ENCODE measurements around the gene NDUFA13. TPM values are rescaled to one million over a fixed set of nuclear protein-coding genes. Genes with fewer than 3 reads are reported as not detected.

The NDUFA13 gene
- polyA plus RNA-seq, 3 donors, result 169 to 404 (median 248) TPM

DNA sequence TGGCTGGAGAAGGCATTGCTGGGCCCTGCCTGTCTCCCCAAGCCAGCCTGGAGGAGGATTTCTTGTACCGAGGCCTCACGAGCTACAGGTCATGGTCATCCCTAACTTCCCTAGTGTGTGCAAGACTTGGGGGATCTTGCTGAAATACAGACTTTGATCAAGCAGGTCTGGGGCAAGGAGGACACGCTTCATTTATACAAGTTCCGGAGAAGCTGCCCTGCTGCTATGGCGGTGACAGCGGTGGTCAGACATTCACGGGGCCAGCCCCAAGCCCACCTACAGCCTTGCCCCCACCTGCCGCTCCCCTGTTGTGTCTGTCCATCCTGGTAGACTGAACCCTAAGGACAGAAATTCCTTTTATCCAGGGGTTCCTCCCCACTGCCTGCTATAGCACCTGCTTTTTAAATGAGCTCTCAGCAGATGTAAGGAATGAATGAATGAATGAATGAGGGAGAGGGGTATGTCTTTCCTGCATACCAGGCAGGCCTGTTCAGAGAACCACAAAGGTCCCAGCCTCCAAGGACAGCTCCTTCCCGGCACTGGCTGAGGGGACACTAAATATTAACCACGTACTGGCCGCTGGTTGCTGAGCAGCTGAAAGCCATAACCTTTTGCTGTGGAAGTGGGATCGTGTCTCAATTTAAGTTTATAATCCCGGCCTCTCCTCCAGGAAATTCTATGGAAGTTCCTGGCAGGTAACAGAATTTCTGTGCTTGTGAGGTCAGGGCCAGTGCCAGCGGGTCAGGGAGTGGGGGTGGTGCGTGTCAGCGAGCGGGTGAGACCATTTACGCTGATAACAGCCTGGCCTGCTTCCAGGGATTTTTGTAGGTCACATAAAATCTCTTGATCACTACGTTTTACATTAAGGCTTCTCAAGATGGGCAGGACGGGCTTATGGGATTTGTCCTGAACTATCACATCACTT lies 27.8 kb upstream of the NDUFA13 start:
- H3K27ac ChIP-seq (ENCODE audit: low read depth, low read length), result no peak overlapping the region
- 39 to 56% (median 53%) methylated on average over 20 of the region's 20 CpGs for WGBS, 3 donors

DNA sequence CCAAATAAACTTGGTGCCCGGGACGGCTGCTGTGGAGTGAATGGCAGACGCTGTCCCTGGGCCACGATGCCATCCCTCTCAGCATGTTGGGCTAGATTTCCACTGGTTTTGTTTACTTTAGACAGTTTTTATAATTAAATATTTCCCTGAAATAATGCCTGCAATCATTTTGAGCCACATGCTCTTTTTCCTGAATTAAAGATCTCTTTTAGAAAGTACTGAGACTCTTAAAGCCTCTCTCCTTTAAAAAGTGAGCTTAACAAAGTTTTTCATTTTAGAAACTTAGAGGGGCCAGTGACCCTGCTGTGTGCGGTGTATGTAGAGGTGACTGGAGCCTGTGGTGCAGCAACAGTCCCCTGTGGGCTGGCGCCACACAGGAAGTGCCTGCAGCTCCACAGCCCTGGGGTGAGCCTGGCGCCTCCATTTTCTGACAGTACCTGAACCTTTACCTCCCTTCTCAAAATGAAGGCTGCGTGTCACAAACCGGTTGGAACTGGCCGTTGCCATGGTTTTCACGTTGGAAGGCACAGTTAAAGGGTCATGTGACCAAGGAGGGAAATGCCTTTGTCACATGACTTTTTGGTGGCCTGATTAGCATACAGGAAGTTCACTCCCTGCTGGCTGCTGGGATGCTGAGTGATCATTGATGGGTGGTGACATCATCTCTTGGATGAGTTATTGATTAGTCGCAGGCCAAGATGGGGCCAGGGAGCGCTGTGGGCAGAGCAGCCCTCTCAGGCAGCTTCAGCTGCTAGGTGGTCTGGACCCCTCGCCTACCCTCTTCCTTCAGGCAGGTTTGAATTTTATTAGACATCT lies 26.9 kb upstream of the NDUFA13 start:
- no peak overlapping the region for H3K27ac ChIP-seq (ENCODE audit: low read depth, low read length)
- 22 to 38% (median 23%) methylated on average over 14 of the region's 14 CpGs for WGBS, 3 donors

DNA sequence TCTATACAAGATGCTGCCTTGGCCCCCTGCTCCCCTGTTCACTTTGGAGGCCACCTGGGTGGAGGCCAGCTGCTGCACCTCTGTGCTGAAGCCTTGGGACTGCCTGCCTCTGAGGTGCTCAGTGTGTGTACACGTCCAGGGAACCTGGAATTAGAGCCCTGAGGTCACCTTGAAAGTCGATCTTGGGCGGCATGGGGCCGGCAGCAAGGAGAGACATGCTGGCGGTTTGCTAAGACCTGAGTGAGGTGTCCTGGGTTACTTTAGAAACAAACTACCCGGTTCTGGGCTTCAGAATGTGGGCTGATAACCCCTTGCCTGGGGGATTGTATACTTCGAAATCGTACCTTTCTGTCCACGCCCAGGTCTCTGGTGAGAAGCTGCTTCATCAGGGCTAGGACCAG lies 26.2 kb upstream of the NDUFA13 start:
- no peak overlapping the region for H3K27ac ChIP-seq (ENCODE audit: low read depth, low read length)
- whole genome bisulfite sequencing, 3 donors, result 44 to 72% (median 66%) methylated on average over 9 of the region's 9 CpGs

DNA sequence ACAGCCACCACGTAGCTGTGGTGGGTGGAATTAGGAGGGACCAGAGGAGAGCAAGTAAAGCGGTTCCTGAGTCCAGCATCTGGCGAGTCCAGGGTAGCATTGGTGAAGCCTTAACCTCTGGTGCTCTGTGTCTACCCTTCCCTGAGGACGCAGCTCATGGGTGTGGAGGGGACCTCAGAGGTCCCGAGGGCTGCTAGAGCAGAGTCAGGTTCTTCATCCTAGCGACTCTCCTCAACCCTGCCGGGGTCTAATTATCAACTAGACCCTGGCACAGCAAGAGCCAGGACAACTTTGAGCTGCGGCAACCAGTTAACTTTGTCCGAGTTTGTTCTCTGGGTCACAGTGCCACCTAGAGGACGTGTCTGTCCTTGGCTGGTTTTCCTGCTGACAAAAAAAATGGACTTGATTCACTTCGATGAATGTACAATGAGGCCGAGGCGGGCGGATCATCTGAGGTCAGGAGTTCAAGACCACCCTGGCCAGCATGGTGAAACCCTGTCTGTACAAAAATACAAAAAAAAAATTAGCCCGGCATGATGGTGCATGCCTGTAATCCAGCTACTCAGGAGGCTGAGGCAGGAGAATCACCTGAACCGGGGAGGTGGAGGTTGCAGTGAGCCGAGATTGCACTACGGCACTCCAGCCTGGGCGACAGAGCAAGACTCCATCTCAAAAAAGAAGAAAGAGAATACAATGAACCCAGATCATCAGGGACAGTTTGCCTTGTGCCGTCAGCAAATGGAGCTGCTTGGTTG lies 25.6 kb upstream of the NDUFA13 start:
- WGBS, 3 donors, result 24 to 31% (median 28%) methylated on average over 20 of the region's 20 CpGs
- H3K27ac ChIP-seq (ENCODE audit: low read depth, low read length), result no peak overlapping the region

DNA sequence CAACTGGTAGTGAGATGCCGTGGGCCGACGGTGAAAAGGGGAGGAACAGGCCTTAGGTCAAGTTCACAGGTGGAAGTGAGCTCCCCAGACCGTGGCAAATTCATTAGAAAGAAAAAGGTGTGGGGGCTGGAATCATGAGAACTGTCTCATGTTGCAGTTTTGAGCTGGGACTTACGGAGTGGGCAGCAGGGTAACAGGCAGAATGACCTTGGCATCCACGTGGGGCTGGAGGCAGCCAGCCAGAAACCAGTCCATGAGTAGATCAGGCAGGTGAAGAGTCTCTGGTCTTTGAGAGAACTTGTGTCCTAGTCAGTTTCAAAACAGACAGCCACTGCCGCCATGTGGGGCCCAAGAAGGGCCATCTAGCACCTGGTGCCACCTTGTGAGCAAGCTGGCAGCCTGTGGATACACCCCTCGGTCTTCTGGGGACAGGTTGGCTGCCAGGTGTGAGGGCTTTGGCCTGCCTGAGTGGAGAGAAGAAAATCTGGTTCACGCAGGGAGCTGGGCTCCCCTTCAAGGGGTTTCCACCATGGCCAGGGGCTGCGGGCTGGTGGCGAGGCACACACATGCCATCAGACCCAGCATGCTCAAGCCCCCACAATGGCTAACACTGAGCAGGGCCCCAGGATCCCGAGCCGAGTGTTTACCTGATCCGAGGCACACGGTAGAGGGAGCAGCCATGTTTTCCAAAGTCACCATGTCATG lies 24.6 kb upstream of the NDUFA13 start:
- no peak overlapping the region for H3K27ac ChIP-seq (ENCODE audit: low read depth, low read length)
- 67 to 89% (median 88%) methylated on average over 15 of the region's 15 CpGs for WGBS, 3 donors

DNA sequence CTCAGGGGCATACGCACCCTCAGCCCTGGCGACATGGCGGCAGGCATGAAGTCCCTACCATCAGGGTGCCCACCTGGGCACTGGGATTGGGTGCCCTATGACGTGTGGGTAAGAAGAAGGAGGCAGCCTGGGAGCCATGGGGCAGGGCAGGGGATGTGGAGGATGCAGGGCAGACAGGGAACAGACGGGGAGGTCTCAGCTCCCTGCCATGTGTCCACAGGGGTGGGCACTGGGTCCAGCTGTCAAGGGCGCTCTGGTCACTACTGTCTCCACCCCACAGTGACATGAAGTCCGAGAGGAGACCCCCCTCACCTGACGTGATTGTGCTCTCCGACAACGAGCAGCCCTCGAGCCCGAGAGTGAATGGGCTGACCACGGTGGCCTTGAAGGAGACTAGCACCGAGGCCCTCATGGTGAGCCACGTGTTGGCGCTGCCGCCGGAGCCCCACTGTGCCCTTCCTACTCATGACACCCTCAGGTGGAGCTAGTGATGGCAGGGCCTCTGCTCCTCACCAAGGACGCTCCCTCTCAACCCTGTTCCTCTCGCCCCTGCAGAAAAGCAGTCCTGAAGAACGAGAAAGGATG lies 23.9 kb upstream of the NDUFA13 start:
- 88 to 93% (median 89%) methylated on average over 21 of the region's 21 CpGs for WGBS, 3 donors
- no peak overlapping the region for H3K27ac ChIP-seq (ENCODE audit: low read depth, low read length)

DNA sequence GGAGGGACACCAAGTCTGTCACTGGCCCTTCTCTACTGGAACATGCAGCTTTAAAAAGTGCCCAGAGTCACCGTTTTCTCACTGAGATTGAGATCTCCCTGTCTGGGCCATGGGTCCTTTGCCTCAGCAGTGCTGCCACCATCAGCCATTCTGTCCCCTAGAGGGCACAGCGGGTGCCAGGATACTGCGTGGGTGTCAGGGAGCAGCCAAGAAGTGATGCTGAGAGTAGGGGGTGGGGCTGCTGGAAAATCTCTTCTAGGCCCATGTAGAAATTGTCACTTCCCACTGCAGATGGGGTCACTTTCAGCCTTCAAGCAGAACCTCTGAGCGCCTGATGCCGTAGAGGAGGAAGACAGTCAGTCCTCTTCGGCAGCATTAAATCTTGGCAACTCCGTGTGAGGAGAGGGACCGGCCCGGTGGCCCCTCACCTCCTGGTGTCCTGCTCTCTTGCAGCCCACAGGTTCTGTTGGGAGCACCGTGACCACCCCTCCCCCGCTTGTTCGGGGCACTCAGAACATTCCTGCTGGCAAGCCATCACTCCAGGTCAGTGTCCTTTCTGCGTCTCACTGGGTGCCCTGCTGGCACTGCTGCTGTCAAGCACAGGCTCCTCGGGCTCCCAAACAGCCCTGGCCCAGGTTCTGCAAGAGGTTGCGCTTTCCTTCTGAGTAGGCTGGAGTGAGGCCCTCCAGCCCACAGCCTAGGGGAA lies 22.0 kb upstream of the NDUFA13 start:
- 82 to 88% (median 88%) methylated on average over 15 of the region's 15 CpGs for WGBS, 3 donors
- no peak overlapping the region for H3K27ac ChIP-seq (ENCODE audit: low read depth, low read length)

DNA sequence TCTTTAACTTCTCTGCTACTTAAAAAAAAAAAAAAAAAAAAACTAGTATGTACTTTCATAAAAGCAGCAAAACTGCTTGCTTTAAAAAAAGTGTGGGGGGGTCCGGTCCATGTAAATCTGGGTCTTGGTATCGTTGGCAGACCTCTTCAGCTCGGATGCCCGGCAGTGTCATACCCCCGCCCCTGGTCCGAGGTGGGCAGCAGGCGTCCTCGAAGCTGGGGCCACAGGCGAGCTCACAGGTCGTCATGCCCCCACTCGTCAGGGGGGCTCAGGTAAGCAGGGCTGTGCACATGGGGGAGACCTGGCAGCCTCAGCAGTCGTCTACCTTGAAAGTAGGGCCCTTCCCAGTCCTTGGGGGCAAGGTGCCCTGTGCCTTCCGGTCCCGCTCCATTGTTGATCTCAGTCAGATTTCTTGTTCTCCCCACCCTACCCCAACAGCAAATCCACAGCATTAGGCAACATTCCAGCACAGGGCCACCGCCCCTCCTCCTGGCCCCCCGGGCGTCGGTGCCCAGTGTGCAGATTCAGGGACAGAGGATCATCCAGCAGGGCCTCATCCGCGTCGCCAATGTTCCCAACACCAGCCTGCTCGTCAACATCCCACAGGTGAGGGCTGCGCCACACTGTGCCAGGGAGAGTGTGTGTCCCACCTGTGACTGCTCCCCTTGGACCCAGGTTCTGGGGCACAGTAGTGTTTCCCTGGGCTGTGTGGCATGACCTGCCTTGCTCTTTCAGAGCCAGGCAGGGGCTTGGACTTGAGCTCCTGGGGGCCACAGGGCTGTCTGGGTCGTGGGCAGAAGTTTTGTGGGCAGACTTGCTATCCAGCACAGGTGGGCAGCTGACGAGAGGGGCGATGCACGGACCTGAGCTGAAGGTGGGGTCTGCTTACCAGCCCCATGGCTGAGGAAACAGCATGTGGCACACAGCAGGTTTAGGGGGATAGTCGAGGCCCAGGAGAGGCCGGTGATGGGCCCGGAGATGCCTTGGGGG lies 20.1 kb upstream of the NDUFA13 start:
- WGBS, 3 donors, result 92 to 94% (median 94%) methylated on average over 30 of the region's 30 CpGs
- H3K27ac ChIP-seq (ENCODE audit: low read depth, low read length), result no peak overlapping the region

DNA sequence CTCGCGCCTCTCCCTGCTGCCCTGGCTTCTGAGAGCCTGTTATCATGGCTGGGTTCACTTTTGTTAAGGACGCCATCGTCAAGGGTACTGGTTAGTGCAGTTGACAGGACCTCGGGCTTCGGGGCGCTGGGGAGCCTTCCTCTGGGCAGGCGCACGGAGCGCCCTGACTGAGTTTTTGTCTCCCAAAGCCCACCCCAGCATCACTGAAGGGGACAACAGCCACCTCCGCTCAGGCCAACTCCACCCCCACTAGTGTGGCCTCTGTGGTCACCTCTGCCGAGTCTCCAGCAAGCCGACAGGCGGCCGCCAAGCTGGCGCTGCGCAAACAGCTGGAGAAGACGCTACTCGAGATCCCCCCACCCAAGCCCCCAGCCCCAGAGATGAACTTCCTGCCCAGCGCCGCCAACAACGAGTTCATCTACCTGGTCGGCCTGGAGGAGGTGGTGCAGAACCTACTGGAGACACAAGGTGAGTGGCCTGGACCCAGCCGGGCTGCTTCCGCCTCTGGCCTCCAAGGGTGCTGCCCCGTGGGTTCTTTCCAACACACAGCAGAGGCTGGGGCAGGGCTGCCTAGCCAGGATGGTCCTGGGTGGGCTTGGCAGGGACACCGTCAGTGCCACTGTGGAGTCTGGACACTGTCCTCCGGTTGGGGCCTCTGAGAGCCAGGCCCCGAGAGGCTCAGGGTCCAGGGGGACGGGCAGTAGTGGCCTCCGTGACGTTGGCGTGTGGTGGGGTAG lies 17.6 kb upstream of the NDUFA13 start:
- 91 to 94% (median 93%) methylated on average over 33 of the region's 33 CpGs for WGBS, 3 donors
- H3K27ac ChIP-seq (ENCODE audit: low read depth, low read length), result no peak overlapping the region

DNA sequence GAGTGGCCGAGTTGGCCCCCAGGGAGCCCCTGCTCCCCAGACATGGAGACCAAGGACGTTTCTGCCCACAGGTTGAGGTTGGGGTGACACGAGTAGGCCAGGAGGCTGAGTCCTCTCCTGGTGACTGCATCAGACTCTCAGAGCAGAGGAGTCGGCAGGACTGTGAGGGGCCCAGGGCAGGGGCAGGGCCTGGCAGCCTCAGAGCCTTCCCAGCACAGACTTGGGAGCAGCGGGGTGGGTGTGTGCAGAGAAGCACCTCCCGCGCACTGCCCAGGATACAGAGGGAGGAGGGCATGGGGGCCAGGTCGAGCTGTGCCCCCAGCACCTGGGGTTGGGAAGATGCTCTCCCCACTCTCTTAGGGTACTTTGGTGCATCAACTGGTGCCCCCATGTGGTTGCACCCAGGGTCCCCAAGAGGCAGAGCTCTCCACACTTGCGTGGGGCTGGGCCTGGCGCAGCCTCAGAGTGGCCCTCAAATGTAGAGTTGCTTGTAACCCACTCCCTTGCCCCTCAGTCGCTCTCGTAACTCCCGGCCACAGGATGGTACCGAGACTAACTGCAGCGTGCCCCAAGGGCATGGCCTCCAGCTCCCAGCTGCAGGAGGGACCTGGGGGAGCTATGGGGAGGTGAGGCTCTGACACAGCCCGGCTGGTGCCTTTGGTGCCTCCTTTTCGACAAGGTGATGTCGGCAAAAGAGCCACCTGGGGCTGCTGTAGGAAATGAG lies 16.6 kb upstream of the NDUFA13 start:
- no peak overlapping the region for H3K27ac ChIP-seq (ENCODE audit: low read depth, low read length)
- 87 to 90% (median 87%) methylated on average over 14 to 18 of the region's 18 CpGs for WGBS, 3 donors

DNA sequence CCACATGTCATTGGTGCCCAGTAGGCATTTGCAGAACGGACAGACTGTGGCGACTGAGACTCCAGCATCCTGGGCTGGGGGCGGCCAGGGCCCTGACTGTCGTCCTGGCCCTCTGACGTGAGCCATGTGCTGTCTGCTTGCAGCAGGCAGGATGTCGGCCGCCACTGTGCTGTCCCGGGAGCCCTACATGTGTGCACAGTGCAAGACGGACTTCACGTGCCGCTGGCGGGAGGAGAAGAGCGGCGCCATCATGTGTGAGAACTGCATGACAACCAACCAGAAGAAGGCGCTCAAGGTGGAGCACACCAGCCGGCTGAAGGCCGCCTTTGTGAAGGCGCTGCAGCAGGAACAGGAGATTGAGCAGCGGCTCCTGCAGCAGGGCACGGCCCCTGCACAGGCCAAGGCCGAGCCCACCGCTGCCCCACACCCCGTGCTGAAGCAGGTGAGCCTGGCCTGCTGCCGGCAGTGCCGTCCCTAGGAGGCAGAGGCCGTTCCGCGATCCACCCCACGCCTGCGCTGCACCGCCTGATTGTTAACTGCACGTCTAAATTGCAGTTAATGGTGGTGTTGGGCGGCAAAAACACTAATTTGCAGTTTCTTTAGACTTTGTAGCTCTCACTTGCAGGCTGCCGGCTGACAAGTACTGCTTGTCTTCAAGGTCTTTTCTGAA lies 14.9 kb upstream of the NDUFA13 start:
- no peak overlapping the region for H3K27ac ChIP-seq (ENCODE audit: low read depth, low read length)
- WGBS, 3 donors, result 89 to 92% (median 91%) methylated on average over 30 to 34 of the region's 34 CpGs

DNA sequence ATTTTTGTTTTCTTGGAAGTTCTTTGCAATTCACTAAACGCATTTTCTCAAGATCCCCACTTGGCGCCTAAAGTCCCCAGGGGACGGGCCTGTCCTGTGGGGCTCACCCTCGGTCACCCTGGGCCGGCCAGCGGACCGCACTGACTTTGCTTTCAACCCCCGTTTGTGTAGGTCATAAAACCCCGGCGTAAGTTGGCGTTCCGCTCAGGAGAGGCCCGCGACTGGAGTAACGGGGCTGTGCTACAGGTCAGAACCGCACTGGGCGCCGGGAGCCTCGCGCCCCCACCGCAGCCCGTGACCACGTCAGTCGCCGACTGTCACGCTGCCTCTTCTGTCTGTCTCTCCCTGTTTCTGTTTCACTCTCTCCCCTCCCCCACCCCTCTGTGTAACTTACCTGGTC lies 14.2 kb upstream of the NDUFA13 start:
- WGBS, 3 donors, result 92 to 95% (median 94%) methylated on average over 26 of the region's 26 CpGs
- no peak overlapping the region for H3K27ac ChIP-seq (ENCODE audit: low read depth, low read length)

DNA sequence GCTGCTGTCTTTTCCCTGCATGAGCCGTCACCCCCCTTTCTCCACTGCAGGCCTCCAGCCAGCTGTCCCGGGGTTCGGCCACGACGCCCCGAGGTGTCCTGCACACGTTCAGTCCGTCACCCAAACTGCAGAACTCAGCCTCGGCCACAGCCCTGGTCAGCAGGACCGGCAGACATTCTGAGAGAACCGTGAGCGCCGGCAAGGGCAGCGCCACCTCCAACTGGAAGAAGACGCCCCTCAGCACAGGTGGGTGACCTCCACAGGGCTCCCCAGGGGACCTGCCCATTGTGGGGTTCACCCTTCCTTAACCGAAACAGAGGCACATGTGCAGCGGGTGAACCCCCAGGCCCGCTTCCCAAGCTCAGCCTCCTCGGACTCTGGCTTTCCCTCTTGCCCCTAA lies 13.7 kb upstream of the NDUFA13 start:
- WGBS, 3 donors, result 93 to 98% (median 96%) methylated on average over 18 to 19 of the region's 19 CpGs
- H3K27ac ChIP-seq (ENCODE audit: low read depth, low read length), result no peak overlapping the region

DNA sequence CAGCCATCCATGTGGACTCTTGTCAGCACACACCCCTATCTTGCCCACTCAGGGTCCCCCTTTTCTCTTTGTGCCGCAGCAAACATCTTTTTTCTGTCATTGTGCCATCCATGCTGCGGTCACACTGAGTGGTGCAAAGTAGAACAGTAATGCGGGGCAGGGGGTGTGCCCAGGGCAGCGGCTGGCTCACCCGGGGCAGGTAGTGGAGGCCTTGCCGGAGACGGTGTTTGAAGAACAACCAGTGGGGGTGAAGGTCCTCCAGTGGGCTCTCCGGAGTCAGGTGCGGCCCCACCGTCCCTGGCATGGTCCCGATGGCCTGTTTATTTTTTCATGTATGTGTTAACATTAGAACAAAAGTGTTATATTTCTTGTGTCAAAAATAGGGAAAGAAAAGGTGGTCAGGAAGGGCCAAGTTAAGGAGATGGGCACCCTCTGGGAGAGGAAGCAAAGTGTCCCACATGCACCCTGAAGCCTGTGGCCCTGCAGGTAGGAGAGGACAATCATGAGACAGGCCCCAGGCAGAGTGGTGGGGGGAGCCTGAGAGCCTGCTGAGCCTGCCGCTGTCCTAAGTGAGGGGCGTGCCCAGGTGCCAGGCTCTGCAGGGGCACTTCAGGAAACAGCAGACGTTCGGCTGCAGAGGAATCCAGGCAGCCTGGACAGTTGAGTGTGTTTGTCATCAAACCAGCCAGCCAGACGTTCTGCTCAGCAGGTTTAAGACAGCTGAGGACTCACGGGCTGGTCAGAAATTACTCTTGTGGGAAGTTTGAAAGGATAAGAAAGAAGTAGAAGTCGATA lies 13.0 kb upstream of the NDUFA13 start:
- no peak overlapping the region for H3K27ac ChIP-seq (ENCODE audit: low read depth, low read length)
- 89 to 91% (median 90%) methylated on average over 18 of the region's 18 CpGs for WGBS, 3 donors

Data from adipose tissue (tissue), 3 donors.